GM23338 (cell line): ENCODE data around the gene UBE2D3. TPM values are rescaled to one million over a fixed set of nuclear protein-coding genes. Genes with fewer than 3 reads are reported as not detected.

ENCODE experiments used
- ATAC-seq: fragments of 200-7000 bp; cut with Tn5 transposase; 3 replicates; pipeline ENCODE4 v1.9.1; 2020
- DNase-seq: peaks from one replicate; pipeline ENCODE4 v3.0.0-alpha.2; 2015; ENCODE audit warnings: low spot score
- H2AFZ ChIP-seq: fragments of 200-600 bp; sonication (generic); 2 replicates; pipeline ENCODE4 v1.8.0; 2016; ENCODE audit warnings: antibody characterized with exemption, mild to moderate bottlenecking, moderate library complexity
- H3F3A ChIP-seq: fragments of 200-600 bp; sonication (generic); replicated peaks from 2 replicates; pipeline ENCODE4 v1.8.0; 2017; ENCODE audit warnings: antibody characterized with exemption, mixed run types, low read depth
- H3K27ac ChIP-seq: fragments of 200-600 bp; sonication (generic); 2 replicates; pipeline ENCODE4 v1.6.1; 2016; ENCODE audit warnings: low read depth
- H3K27me3 ChIP-seq: fragments of 200-600 bp; sonication (generic); 2 replicates; pipeline ENCODE4 v1.8.0; 2016; ENCODE audit warnings: mild to moderate bottlenecking, mixed run types, moderate library complexity; ENCODE audit not compliant: insufficient read depth
- H3K36me3 ChIP-seq: fragments of 200-600 bp; sonication (generic); 2 replicates; pipeline ENCODE4 v1.8.0; 2016; ENCODE audit warnings: mild to moderate bottlenecking; ENCODE audit not compliant: insufficient read depth
- H3K4me1 ChIP-seq: fragments of 200-600 bp; sonication (generic); 2 replicates; pipeline ENCODE4 v1.8.0; 2016; ENCODE audit warnings: mild to moderate bottlenecking, moderate library complexity; ENCODE audit not compliant: insufficient read depth
- H3K4me2 ChIP-seq: fragments of 200-600 bp; sonication (generic); 2 replicates; pipeline ENCODE4 v1.7.1; 2017; ENCODE audit warnings: mixed run types
- H3K4me3 ChIP-seq: fragments of 200-600 bp; sonication (generic); 2 replicates; pipeline ENCODE4 v1.6.1; 2016; ENCODE audit warnings: mixed run types
- H3K79me2 ChIP-seq: fragments of 200-600 bp; sonication (generic); replicated peaks from 2 replicates; pipeline ENCODE4 v1.8.0; 2017; ENCODE audit warnings: mild to moderate bottlenecking; ENCODE audit not compliant: insufficient read depth
- H3K9me2 ChIP-seq: fragments of 200-600 bp; sonication (generic); 2 replicates; pipeline ENCODE4 v1.8.0; 2017; ENCODE audit not compliant: insufficient read depth
- H4K20me1 ChIP-seq: fragments of 200-600 bp; sonication (generic); replicated peaks from 2 replicates; pipeline ENCODE4 v1.8.0; 2017; ENCODE audit warnings: mild to moderate bottlenecking; ENCODE audit not compliant: insufficient read depth
- H3K27ac Mint-ChIP-seq: 2 replicates; pipeline ENCODE4 v1.8.0; 2020; ENCODE audit warnings: inconsistent platforms, mild to moderate bottlenecking, moderate library complexity, mixed read lengths
- H3K27me3 Mint-ChIP-seq: 3 replicates; pipeline ENCODE4 v1.8.0; 2022; ENCODE audit warnings: low read depth, mild to moderate bottlenecking, moderate library complexity, mixed read lengths, inconsistent platforms; ENCODE audit not compliant: insufficient read depth, poor library complexity
- H3K36me3 Mint-ChIP-seq: 3 replicates; pipeline ENCODE4 v1.8.0; 2021; ENCODE audit warnings: low read depth, mild to moderate bottlenecking, inconsistent platforms, moderate library complexity, mixed read lengths
- H3K4me1 Mint-ChIP-seq: 3 replicates; pipeline ENCODE4 v1.8.0; 2020; ENCODE audit warnings: mild to moderate bottlenecking, inconsistent platforms, mixed read lengths
- H3K4me3 Mint-ChIP-seq: 3 replicates; pipeline ENCODE4 v1.8.0; 2021; ENCODE audit warnings: moderate library complexity, mild to moderate bottlenecking, inconsistent platforms, mixed read lengths
- H3K9me3 Mint-ChIP-seq: 3 replicates; pipeline ENCODE4 v1.8.0; 2020; ENCODE audit warnings: moderate library complexity, mild to moderate bottlenecking, inconsistent platforms, mixed read lengths
- CREB1 ChIP-seq: fragments of 250-450 bp; sonication (Bioruptor Pico); IDR thresholded peaks from 2 replicates; pipeline ENCODE4 v1.5.0; 2020; ENCODE audit warnings: low read depth, mild to moderate bottlenecking, moderate library complexity
- CTCF ChIP-seq, 2 experiments: fragments of 200-600 bp in 1 of 2; sonication (generic) in 1 of 2; conservative IDR thresholded peaks; 2 replicates each; pipeline versions ENCODE4 v1.5.1 to v1.6.1; 2016 to 2017; ENCODE audit warnings: antibody characterized with exemption in 2 of 2, low read depth in 2 of 2, mild to moderate bottlenecking in 2 of 2, moderate library complexity in 1 of 2
- EZH2phosphoT487 ChIP-seq: fragments of 200-600 bp; sonication (generic); IDR thresholded peaks from one replicate; pipeline ENCODE4 v1.8.1; 2018; ENCODE audit warnings: antibody characterized with exemption; ENCODE audit not compliant: unreplicated experiment
- JUNB ChIP-seq: IDR thresholded peaks from one replicate; pipeline ENCODE4 v1.6.1; 2016; ENCODE audit warnings: antibody characterized with exemption; ENCODE audit not compliant: unreplicated experiment
- NANOG ChIP-seq: IDR thresholded peaks from 2 replicates; pipeline ENCODE4 v1.6.1; 2016; ENCODE audit warnings: antibody characterized with exemption, borderline replicate concordance
- POLR2AphosphoS5 ChIP-seq: IDR thresholded peaks from 2 replicates; pipeline ENCODE4 v1.6.1; 2016; ENCODE audit warnings: antibody characterized with exemption, low read depth
- STAT1 ChIP-seq: IDR thresholded peaks from one replicate; pipeline ENCODE4 v1.6.1; 2016; ENCODE audit warnings: antibody characterized with exemption; ENCODE audit not compliant: unreplicated experiment
- ZNF114 ChIP-seq: fragments of 250-450 bp; sonication (Bioruptor Pico); IDR thresholded peaks from 2 replicates; pipeline ENCODE4 v1.5.0; 2020; ENCODE audit warnings: mild to moderate bottlenecking, moderate library complexity
- ZNF331 ChIP-seq: fragments of 250-450 bp; sonication (Bioruptor Pico); IDR thresholded peaks from 2 replicates; pipeline ENCODE4 v1.5.0; 2020; ENCODE audit warnings: low read depth, mild to moderate bottlenecking, moderate library complexity
- ZNF462 ChIP-seq: fragments of 250-450 bp; sonication (Bioruptor Pico); IDR thresholded peaks from 2 replicates; pipeline ENCODE4 v1.5.0; 2020; ENCODE audit warnings: mild to moderate bottlenecking, moderate library complexity
- polyA plus RNA-seq: library from polyadenylated mRNA; unstranded; fragments of >200 nt; fragmentation: Nextera tagmentation; extraction: Ambion mirVana; gene quantifications from 2 replicates; pipeline ENCODE4 v1.2.1, GENCODE V29; 2016
- total RNA-seq: library from RNA; depleted of rRNA; stranded (reverse); fragments of >200 nt; shearing (Covaris generic); gene quantifications from 2 replicates; pipeline ENCODE4 v1.2.3, GENCODE V29; 2014
- TF ChIP-seq, protein P1 (sequence below): IDR thresholded peaks from one replicate; pipeline ENCODE4 v1.6.1; 2018; ENCODE audit warnings: antibody characterized with exemption; ENCODE audit not compliant: unreplicated experiment
- TF ChIP-seq, protein P2 (sequence below): IDR thresholded peaks from 2 replicates; pipeline ENCODE4 v1.6.1; 2016; ENCODE audit warnings: antibody characterized with exemption

The UBE2D3 gene
- total and polyA plus RNA-seq, 2 experiments from 2014 or later, result 250 to 498 TPM

GRCh38 chr4:102850370-102850769, 23.0 kb upstream of the UBE2D3 start (continued):
- TF ChIP-seq, protein P1, sequence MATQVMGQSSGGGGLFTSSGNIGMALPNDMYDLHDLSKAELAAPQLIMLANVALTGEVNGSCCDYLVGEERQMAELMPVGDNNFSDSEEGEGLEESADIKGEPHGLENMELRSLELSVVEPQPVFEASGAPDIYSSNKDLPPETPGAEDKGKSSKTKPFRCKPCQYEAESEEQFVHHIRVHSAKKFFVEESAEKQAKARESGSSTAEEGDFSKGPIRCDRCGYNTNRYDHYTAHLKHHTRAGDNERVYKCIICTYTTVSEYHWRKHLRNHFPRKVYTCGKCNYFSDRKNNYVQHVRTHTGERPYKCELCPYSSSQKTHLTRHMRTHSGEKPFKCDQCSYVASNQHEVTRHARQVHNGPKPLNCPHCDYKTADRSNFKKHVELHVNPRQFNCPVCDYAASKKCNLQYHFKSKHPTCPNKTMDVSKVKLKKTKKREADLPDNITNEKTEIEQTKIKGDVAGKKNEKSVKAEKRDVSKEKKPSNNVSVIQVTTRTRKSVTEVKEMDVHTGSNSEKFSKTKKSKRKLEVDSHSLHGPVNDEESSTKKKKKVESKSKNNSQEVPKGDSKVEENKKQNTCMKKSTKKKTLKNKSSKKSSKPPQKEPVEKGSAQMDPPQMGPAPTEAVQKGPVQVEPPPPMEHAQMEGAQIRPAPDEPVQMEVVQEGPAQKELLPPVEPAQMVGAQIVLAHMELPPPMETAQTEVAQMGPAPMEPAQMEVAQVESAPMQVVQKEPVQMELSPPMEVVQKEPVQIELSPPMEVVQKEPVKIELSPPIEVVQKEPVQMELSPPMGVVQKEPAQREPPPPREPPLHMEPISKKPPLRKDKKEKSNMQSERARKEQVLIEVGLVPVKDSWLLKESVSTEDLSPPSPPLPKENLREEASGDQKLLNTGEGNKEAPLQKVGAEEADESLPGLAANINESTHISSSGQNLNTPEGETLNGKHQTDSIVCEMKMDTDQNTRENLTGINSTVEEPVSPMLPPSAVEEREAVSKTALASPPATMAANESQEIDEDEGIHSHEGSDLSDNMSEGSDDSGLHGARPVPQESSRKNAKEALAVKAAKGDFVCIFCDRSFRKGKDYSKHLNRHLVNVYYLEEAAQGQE, result no peak

GRCh38 chr4:102849579-102850104, 22.3 kb upstream of the UBE2D3 start:
- H3K36me3 Mint-ChIP-seq, result peaks cover 7% of the 10 kb centered on the region; the same call in 2 of the 3 replicates
- Histone ChIP-seq H3F3A (no peaks in the 10 kb centered on the region), H4K20me1 (no peaks in the 10 kb centered on the region; the same call in none of the 2 replicates), H3K4me2 (no peak overlapping the region), H3K27me3 (no peaks in the 10 kb centered on the region), H3K4me1 (no peaks in the 10 kb centered on the region), H3K9me2 (0 out of 2 replicates have a peak, but pooled peaks cover 5% of the 10 kb centered on the region), H3K4me3 (no peak overlapping the region), H3K36me3 (no peaks in the 10 kb centered on the region), H3K79me2 (no peaks in the 10 kb centered on the region; the same call in 1 of the 2 replicates), H3K27ac (no peak overlapping the region), H2AFZ (no peak overlapping the region)
- H3K4me1 Mint-ChIP-seq, result no peaks in the 10 kb centered on the region
- DNase-seq (no peak), ATAC-seq (no peak)
- H3K27me3 Mint-ChIP-seq, result peaks cover 7% of the 10 kb centered on the region
- H3K4me3 Mint-ChIP-seq, result no peak overlapping the region
- no peaks in the 10 kb centered on the region for H3K9me3 Mint-ChIP-seq
- H3K27ac Mint-ChIP-seq, result no peak overlapping the region
- TF ChIP-seq ZNF114 (CRISPR knock-in tag) (no peak), STAT1 (no peak), JUNB (no peak), ZNF462 (CRISPR knock-in tag) (no peak), CREB1 (CRISPR knock-in tag) (no peak), EZH2phosphoT487 (no peak), ZNF331 (CRISPR knock-in tag) (no peak), NANOG (no peak), POLR2AphosphoS5 (no peak), CTCF (conservative IDR thresholded peaks at IDR 0.05; ENCODE audit: low read depth in 2 of 2) (no peak)
- TF ChIP-seq, protein P2, sequence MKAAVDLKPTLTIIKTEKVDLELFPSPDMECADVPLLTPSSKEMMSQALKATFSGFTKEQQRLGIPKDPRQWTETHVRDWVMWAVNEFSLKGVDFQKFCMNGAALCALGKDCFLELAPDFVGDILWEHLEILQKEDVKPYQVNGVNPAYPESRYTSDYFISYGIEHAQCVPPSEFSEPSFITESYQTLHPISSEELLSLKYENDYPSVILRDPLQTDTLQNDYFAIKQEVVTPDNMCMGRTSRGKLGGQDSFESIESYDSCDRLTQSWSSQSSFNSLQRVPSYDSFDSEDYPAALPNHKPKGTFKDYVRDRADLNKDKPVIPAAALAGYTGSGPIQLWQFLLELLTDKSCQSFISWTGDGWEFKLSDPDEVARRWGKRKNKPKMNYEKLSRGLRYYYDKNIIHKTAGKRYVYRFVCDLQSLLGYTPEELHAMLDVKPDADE, result no peak
